Duodenal mucosa (tissue), 2 donors: ENCODE results near the gene PRKAA1.

Experiments used
- H3K27ac ChIP-seq: one replicate; pipeline ENCODE4 v1.7.0; 2013; ENCODE audit warnings: low read depth, low read length
- H3K27me3 ChIP-seq, 2 donors: one replicate each; pipeline ENCODE4 v1.7.0; 2013; ENCODE audit warnings: low read length in 2 of 2, control low read depth in 1 of 2; ENCODE audit not compliant: insufficient read depth in 2 of 2, control insufficient read depth in 1 of 2
- H3K36me3 ChIP-seq, 2 donors: one replicate each; pipeline ENCODE4 v1.7.0; 2013; ENCODE audit warnings: low read length in 2 of 2, control low read depth in 1 of 2; ENCODE audit not compliant: insufficient read depth in 2 of 2, control insufficient read depth in 1 of 2
- H3K4me1 ChIP-seq, 2 donors: one replicate each; pipeline ENCODE4 v1.7.0; 2013; ENCODE audit warnings: low read length in 2 of 2, control low read depth in 1 of 2; ENCODE audit not compliant: insufficient read depth in 2 of 2, control insufficient read depth in 1 of 2
- H3K4me3 ChIP-seq, 2 donors: one replicate each; pipeline ENCODE4 v1.7.0; 2013; ENCODE audit warnings: low read length in 2 of 2, low read depth in 1 of 2
- H3K9ac ChIP-seq, 2 donors: one replicate each; pipeline ENCODE4 v1.7.0; 2013; ENCODE audit warnings: low read length in 2 of 2, low read depth in 1 of 2
- H3K9me3 ChIP-seq, 2 donors: one replicate each; pipeline ENCODE4 v1.7.0; 2013; ENCODE audit warnings: low read length in 2 of 2, control low read depth in 1 of 2; ENCODE audit not compliant: control insufficient read depth in 1 of 2

PRKAA1 gene

GRCh38 chr5:40757400-40757799 is 40.8 kb downstream of the PRKAA1 start:
- peaks cover 7 to 9% of the 10 kb centered on the region in 2 donors for H3K4me1 ChIP-seq
- H3K27me3 ChIP-seq: no peaks in the 10 kb centered on the region
- H3K36me3 ChIP-seq: peaks cover 3 to 10% of the 10 kb centered on the region in 2 donors
- no peak overlapping the region for H3K9ac ChIP-seq
- H3K9me3 ChIP-seq: no peaks in the 10 kb centered on the region
- no peak overlapping the region for H3K4me3 ChIP-seq
- H3K27ac ChIP-seq: no peak overlapping the region

- Histone ChIP-seq H3K27me3 (no peaks in the 10 kb centered on the region), H3K36me3 (peaks cover 3% of the 10 kb centered on the region in 2 donors), H3K4me1 (peaks cover 7 to 9% of the 10 kb centered on the region in 2 donors), H3K9me3 (peaks cover 0 to 5% of the 10 kb centered on the region in 2 donors), H3K27ac (peak within 1 kb of the TSS; percentile 87), H3K9ac (peak within 1 kb of the TSS; percentile 89 to 94), H3K4me3 (peak within 1 kb of the TSS; percentile 95 to 97)
Observed at GRCh38 chr5:40755407-40756365, 42.5 kb downstream of the PRKAA1 start, which contains the start of gene TTC33. TTC33 (minus strand) TSS chr5:40755961; CDS start chr5:40747018, 8,943 bp downstream.

GRCh38 chr5:40755093-40755406 is 43.1 kb downstream of the PRKAA1 start:
- Histone ChIP-seq H3K27me3 (no peaks in the 10 kb centered on the region), H3K36me3 (peaks cover 0 to 3% of the 10 kb centered on the region in 2 donors), H3K27ac (peak overlapping the region; percentile 87), H3K9ac (peak overlapping the region; percentile 89 to 94), H3K4me1 (peaks cover 7 to 9% of the 10 kb centered on the region in 2 donors), H3K9me3 (peaks cover 0 to 5% of the 10 kb centered on the region in 2 donors), H3K4me3 (peak overlapping the region; percentile 95 to 97)

- Histone ChIP-seq H3K4me1 (peaks cover 7 to 9% of the 10 kb centered on the region in 2 donors), H3K36me3 (peaks cover 0 to 3% of the 10 kb centered on the region in 2 donors), H3K9me3 (peaks cover 0 to 5% of the 10 kb centered on the region in 2 donors), H3K4me3 (peak overlapping the region; percentile 95 to 97), H3K9ac (peak overlapping the region; percentile 89 to 94), H3K27ac (peak overlapping the region; percentile 11), H3K27me3 (no peaks in the 10 kb centered on the region)
Observed at GRCh38 chr5:40754381-40755092, 43.6 kb downstream of the PRKAA1 start.

DNA sequence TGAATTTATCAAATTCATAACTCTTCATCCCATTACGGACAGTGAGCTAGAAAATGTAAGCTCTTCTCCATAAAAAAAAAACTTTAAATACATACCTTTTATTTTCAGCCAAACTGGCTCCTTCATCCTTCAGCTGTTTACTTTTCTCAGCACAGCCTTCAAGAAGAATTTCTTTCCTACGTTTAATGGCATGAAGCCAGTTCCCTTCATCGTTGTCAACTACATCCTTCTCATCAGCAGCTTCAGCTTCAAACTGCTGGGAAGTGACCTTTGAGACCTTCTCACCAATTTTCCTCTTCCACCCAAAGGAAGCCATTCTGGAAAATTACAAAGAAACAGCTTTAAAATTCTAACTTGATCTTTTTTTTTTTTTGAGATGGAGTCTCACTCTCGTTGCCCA is 51.5 kb downstream of the PRKAA1 start:
- Histone ChIP-seq H3K36me3 (peaks cover 3 to 7% of the 10 kb centered on the region in 2 donors), H3K4me1 (no peaks in the 10 kb centered on the region), H3K9me3 (peaks cover 0 to 5% of the 10 kb centered on the region in 2 donors), H3K4me3 (no peak overlapping the region), H3K27me3 (no peaks in the 10 kb centered on the region), H3K9ac (no peak overlapping the region), H3K27ac (no peak overlapping the region)

DNA sequence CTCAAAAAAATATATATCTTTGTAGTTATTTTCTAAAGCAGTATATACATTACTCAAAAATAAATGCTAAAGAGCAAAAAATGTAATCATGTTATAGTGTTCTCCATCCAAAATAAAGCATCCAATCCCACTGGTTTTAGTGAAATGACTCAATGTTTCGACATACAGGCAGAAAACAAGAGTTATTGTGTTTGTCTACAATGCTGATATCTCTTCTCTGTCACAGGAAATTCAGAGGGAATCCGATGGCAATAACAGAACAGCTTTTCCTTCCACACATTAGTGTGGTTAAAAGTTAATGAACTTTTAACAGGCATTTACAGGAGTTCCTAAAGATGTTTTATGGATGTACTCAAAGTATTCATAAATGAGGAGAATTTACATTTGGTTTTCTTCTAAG is 54.4 kb downstream of the PRKAA1 start:
- Histone ChIP-seq H3K9me3 (peaks cover 4 to 10% of the 10 kb centered on the region in 2 donors), H3K27ac (no peak overlapping the region)

DNA sequence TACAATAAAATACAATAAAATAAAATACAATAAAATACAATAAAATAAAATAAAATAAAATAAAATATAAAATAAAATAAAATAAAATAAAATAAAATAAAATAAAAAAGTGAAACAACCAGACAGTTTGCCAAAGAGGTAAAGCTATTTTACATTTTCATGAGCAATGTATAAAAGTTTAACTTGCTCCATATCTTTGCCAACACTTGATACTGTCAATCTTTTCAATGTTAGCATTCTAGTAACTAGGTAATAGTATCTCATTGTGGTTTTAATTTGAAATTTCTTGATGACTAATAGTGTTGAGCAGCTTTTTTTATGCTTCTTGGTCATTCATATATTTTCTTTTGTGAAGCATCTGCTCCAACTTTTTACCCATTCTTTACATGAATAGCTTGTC is 59.7 kb downstream of the PRKAA1 start:
- Histone ChIP-seq H3K27ac (no peak overlapping the region), H3K9ac (no peak overlapping the region), H3K4me3 (no peak overlapping the region), H3K36me3 (peaks cover 10 to 16% of the 10 kb centered on the region in 2 donors), H3K4me1 (peaks cover 24 to 27% of the 10 kb centered on the region in 2 donors), H3K9me3 (peaks cover 4 to 10% of the 10 kb centered on the region in 2 donors), H3K27me3 (no peaks in the 10 kb centered on the region)

More for the DNA sequence above, 54.4 kb downstream of the PRKAA1 start:
- Histone ChIP-seq H3K27me3 (no peaks in the 10 kb centered on the region), H3K9ac (no peak overlapping the region), H3K4me3 (no peak overlapping the region), H3K36me3 (peaks cover 13 to 23% of the 10 kb centered on the region in 2 donors), H3K4me1 (no peaks in the 10 kb centered on the region)

DNA sequence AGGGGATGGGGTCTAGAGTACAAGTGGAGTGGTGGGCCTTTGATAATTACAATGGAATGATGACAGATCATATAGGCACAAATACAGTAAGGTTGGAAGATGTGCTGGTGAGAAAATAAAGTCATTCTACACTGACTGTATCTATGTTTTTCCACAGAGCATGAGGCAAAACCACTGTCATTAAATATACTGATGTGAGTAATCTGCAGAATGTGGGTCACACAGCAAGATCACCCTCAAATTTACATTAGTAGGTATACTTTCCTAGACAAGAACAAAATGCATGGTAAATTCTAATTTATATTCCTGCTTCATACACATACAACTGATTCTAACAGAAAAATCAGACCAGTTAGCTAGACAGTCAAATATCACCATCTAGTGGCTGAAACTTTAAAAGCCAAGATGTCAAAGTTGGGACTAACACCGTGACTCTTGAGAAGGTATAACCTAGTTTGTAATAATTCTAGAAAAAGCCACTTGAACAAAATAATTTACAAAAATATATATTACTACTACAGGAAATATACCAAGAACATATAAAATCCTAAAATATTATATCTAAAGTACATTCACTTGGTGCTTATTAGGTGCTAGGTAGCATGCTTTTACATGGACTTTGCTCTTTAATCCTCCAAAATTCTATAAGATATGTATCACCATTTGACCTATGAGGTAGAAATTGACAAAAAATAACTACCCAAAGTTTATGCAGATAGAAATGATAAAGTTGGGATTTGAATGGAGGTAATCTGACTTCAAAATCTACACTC is 61.9 kb downstream of the PRKAA1 start:
- Histone ChIP-seq H3K27me3 (no peaks in the 10 kb centered on the region), H3K4me1 (peaks cover 29 to 33% of the 10 kb centered on the region in 2 donors), H3K4me3 (no peak overlapping the region), H3K9me3 (peaks cover 4 to 10% of the 10 kb centered on the region in 2 donors), H3K9ac (no peak overlapping the region), H3K27ac (no peak overlapping the region), H3K36me3 (peaks cover 8 to 12% of the 10 kb centered on the region in 2 donors)

GRCh38 chr5:40735609-40736008 is 62.6 kb downstream of the PRKAA1 start:
- peaks cover 29 to 38% of the 10 kb centered on the region in 2 donors for H3K4me1 ChIP-seq
- no peak overlapping the region for H3K27ac ChIP-seq
- H3K9ac ChIP-seq: no peak overlapping the region
- no peaks in the 10 kb centered on the region for H3K27me3 ChIP-seq
- H3K4me3 ChIP-seq: no peak overlapping the region
- peaks cover 4 to 7% of the 10 kb centered on the region in 2 donors for H3K36me3 ChIP-seq
- H3K9me3 ChIP-seq: peaks cover 4 to 7% of the 10 kb centered on the region in 2 donors
